Stimulated activated CD8-positive, alpha-beta memory T cell treated with anti-CD3 and anti-CD28 coated beads, Interleukin-4, amount 100 ng/mL, for 4 hours (primary cell): ENCODE data around the gene TNNT2.

Experiments
- DNase-seq, 2 donors: peaks; one replicate each; pipeline ENCODE4 v3.0.0-alpha.2; 2020; ENCODE audit warnings: low read depth in 2 of 2, low spot score in 1 of 2

Gene TNNT2

GRCh38 chr1:201403359-201403758 lies 25.9 kb upstream of the TNNT2 start:
- DNase-seq = no peak

- DNase-seq = no peak
Measured at GRCh38 chr1:201401700-201402099, 24.2 kb upstream of the TNNT2 start.

- DNase-seq = no peak
Measured at GRCh38 chr1:201400852-201401230, 23.4 kb upstream of the TNNT2 start.

GRCh38 chr1:201400212-201400851 lies 22.9 kb upstream of the TNNT2 start:
- DNase-seq = no peak

- DNase-seq = no peak
Measured at GRCh38 chr1:201399352-201400126, 22.1 kb upstream of the TNNT2 start.

GRCh38 chr1:201399018-201399351 lies 21.5 kb upstream of the TNNT2 start, which contains the start of gene LAD1:
Gene LAD1 (minus strand): TSS chr1:201399324. CDS start chr1:201399306, 18 bp downstream.
- DNase-seq = no peak

- no peak for DNase-seq
Measured at GRCh38 chr1:201397675-201398074, 20.2 kb upstream of the TNNT2 start.

- DNase-seq = no peak
Measured at GRCh38 chr1:201396861-201397464, 19.5 kb upstream of the TNNT2 start.

- no peak for DNase-seq
Measured at GRCh38 chr1:201395936-201396335, 18.5 kb upstream of the TNNT2 start.

- no peak for DNase-seq
Measured at GRCh38 chr1:201394591-201394990, 17.1 kb upstream of the TNNT2 start.

- no peak for DNase-seq
Measured at GRCh38 chr1:201393076-201393475, 15.6 kb upstream of the TNNT2 start.

GRCh38 chr1:201391651-201392511 lies 14.4 kb upstream of the TNNT2 start:
- DNase-seq = no peak

GRCh38 chr1:201391225-201391624 lies 13.7 kb upstream of the TNNT2 start:
- DNase-seq = no peak

GRCh38 chr1:201389051-201389450 lies 11.6 kb upstream of the TNNT2 start:
- DNase-seq = no peak

GRCh38 chr1:201386208-201386607 lies 8.7 kb upstream of the TNNT2 start:
- no peak for DNase-seq

GRCh38 chr1:201385299-201385891 lies 7.9 kb upstream of the TNNT2 start:
- DNase-seq = no peak

GRCh38 chr1:201384406-201384782 lies 6.9 kb upstream of the TNNT2 start:
- DNase-seq = no peak

- no peak for DNase-seq
Measured at GRCh38 chr1:201383647-201384405, 6.3 kb upstream of the TNNT2 start.

GRCh38 chr1:201381130-201381529 lies 3.6 kb upstream of the TNNT2 start:
- DNase-seq = no peak

- DNase-seq = no peak
Measured at GRCh38 chr1:201379733-201380242, 2.3 kb upstream of the TNNT2 start.
